ENCODE measurements around the gene YWHAH. TPM values are rescaled to one million over a fixed set of nuclear protein-coding genes. Genes with fewer than 3 reads are reported as not detected.

Gene YWHAH
- total RNA-seq, 1 donor from 2014 or later, result 139 TPM

DNA sequence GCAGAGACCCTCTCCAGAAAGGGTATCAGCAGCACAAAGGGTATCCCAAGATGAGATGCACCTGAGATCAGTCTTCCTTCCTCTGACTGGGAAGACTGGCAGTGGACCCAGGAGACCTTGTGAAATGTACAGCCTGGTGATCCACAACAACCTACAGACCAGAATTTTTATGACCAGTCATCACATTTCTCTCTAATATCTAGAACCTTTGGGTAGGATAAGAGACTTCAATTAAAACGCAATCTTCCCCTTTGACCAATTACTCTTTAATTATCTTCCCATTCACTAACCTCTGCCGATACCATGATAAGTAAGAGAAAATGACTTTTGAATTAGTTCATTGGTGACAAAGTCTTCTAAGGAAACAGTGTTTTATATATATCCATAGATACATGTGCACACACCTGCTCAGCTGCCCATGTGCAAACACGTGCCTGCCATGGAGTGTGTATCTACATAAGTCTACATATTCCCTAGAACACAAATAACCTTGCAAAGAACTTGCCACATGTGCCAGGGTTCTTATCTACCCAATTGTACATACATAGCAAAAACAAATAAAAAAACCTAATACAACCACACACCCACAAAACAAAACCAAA is 54.5 kb downstream of the YWHAH start:
- no peaks in the 10 kb centered on the region for H3K27me3 ChIP-seq
- no peaks in the 10 kb centered on the region for H3K36me3 ChIP-seq
- H3K4me1 ChIP-seq, result no peaks in the 10 kb centered on the region
- no peak for DNase-seq (ENCODE audit: low spot score in 2 of 2)
- intact Hi-C loops (cut with DNase I), result no loop called here
- no peaks in the 10 kb centered on the region for H3K9me3 ChIP-seq
- H3K27ac ChIP-seq, result no peak overlapping the region
- H3K4me3 ChIP-seq, result no peak overlapping the region
- TF ChIP-seq CTCF (IDR thresholded peaks at IDR 0.05), result no peak

DNA sequence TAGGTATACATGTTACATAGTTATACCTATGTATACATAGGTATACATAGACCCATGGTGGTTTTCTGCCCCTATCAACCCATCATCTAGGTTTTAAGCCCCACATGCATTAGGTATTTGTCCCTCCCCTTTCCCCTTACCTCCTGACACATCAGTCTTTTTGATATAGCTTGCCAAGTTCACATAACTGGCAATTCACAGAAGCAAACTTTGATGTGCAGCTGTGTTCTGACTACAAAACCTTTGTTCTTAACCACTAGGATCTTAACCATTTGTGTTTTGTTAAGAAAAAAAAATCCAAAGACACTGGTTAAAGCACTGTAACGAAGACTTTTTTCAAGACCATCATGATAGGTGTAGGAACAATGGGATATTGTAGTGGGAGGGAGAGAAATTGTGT is 55.8 kb downstream of the YWHAH start:
- intact Hi-C loops (cut with DNase I), result no loop called here
- no peak overlapping the region for H3K4me3 ChIP-seq
- TF ChIP-seq CTCF (IDR thresholded peaks at IDR 0.05), result no peak
- no peak overlapping the region for H3K27ac ChIP-seq
- no peaks in the 10 kb centered on the region for H3K4me1 ChIP-seq
- H3K9me3 ChIP-seq, result no peaks in the 10 kb centered on the region
- H3K27me3 ChIP-seq, result no peaks in the 10 kb centered on the region
- no peak for DNase-seq (ENCODE audit: low spot score in 2 of 2)
- no peaks in the 10 kb centered on the region for H3K36me3 ChIP-seq

GRCh38 chr22:32005453-32005852 is 61.1 kb downstream of the YWHAH start:
- no peak for DNase-seq (ENCODE audit: low spot score in 2 of 2)
- intact Hi-C loops (cut with DNase I), result no loop called here
- H3K36me3 ChIP-seq, result no peaks in the 10 kb centered on the region
- no peak overlapping the region for H3K27ac ChIP-seq
- no peaks in the 10 kb centered on the region for H3K27me3 ChIP-seq
- H3K4me3 ChIP-seq, result no peak overlapping the region
- H3K4me1 ChIP-seq, result no peaks in the 10 kb centered on the region
- H3K9me3 ChIP-seq, result no peaks in the 10 kb centered on the region
- no peak for TF ChIP-seq CTCF (IDR thresholded peaks at IDR 0.05)

Other genes with a start within 250 kb of the YWHAH start
- 17.2 TPM for gene PRR14L, start 194.4 kb upstream of the YWHAH start, total RNA-seq
- 5.2 TPM for gene DEPDC5, start 190.5 kb upstream of the YWHAH start, total RNA-seq
- gene SLC5A1, start 98.7 kb downstream of the YWHAH start, total RNA-seq, result not detected
- not detected for gene C22orf42, start 214.8 kb downstream of the YWHAH start, total RNA-seq